HL-60 (cell line): Measurements from ENCODE around the gene POLD2.
"Not testable (repeated sequence)": the region's sequence is repeated elsewhere in the genome, so short reads cannot be mapped to it uniquely, and the experiment has no call there.

Source experiments
- DNase-seq, 2 experiments: peaks; one replicate each; pipeline ENCODE4 v3.0.0-alpha.2; 2010 to 2020; ENCODE audit warnings: low read depth in 1 of 2, low spot score in 1 of 2
- H3K27ac ChIP-seq: fragments of 250-450 bp; sonication (Bioruptor Pico); replicated peaks from 2 replicates; pipeline ENCODE4 v1.5.1; 2020; ENCODE audit warnings: mild to moderate bottlenecking, moderate library complexity
- H3K27me3 ChIP-seq: fragments of 250-450 bp; sonication (Bioruptor Pico); 2 replicates; pipeline ENCODE4 v1.5.1; 2021; ENCODE audit warnings: mild to moderate bottlenecking, moderate library complexity; ENCODE audit not compliant: insufficient read depth, poor library complexity, severe bottlenecking
- H3K4me3 ChIP-seq: replicated peaks from 2 replicates; pipeline ENCODE4 v1.5.1; 2011; ENCODE audit warnings: mild to moderate bottlenecking, control low read depth, low read length; ENCODE audit not compliant: insufficient read depth
- CTCF ChIP-seq: IDR thresholded peaks from one replicate; pipeline ENCODE4 v1.5.1; 2011; ENCODE audit warnings: low read length, control low read depth, inconsistent platforms; ENCODE audit not compliant: insufficient read depth
- GABPA ChIP-seq: IDR thresholded peaks from 2 replicates; pipeline ENCODE4 v1.6.1; 2012; ENCODE audit warnings: low read depth
- POLR2AphosphoS5 ChIP-seq: IDR thresholded peaks from 2 replicates; pipeline ENCODE4 v1.6.1; 2012; ENCODE audit warnings: low read depth
- REST ChIP-seq: IDR thresholded peaks from 2 replicates; pipeline ENCODE4 v1.6.1; 2012; ENCODE audit warnings: low read depth; ENCODE audit not compliant: insufficient replicate concordance
- SPI1 ChIP-seq: IDR thresholded peaks from 2 replicates; pipeline ENCODE4 v1.6.1; 2012; ENCODE audit warnings: low read depth, mild to moderate bottlenecking, borderline replicate concordance
- long read RNA-seq: library from polyadenylated mRNA; unstranded; transcript quantifications from one replicate; pipeline ENCODE4 v2.0.0, GENCODE V29; 2020

POLD2 gene
- long read RNA-seq, transcript POLD2-218 (11 exons, 1,619 nt) = major isoform, 1,556 of 2,216 reads
- long read RNA-seq, transcript POLD2-207 (11 exons, 1,659 nt) = minor isoform, 63 of 2,216 reads
- long read RNA-seq, partial matches to known transcripts = 368 of 2,216 reads
- long read RNA-seq, other reads (novel, unspliced or antisense) = 225 of 2,216 reads

- TF ChIP-seq CTCF = no peak
- peak; percentile 40 for TF ChIP-seq REST
- TF ChIP-seq POLR2AphosphoS5 = peak; percentile 34
- TF ChIP-seq SPI1 = no peak
- peak within 1 kb of the TSS; percentile 80 for H3K27ac ChIP-seq
- H3K27me3 ChIP-seq = no peaks in the 10 kb centered on the region
- peak; percentile 88 to 98 for DNase-seq
- H3K4me3 ChIP-seq = peak within 1 kb of the TSS; percentile 89
Observed at GRCh38 chr7:44123190-44124003, at the start of gene POLD2. Gene POLD2 (minus strand): TSS chr7:44123548. CDS start chr7:44122053, 1,495 bp downstream.

- no peak for DNase-seq
- Histone ChIP-seq H3K27me3 (no peaks in the 10 kb centered on the region), H3K4me3 (no peak overlapping the region), H3K27ac (no peak overlapping the region)
- TF ChIP-seq CTCF (no peak), GABPA (no peak), SPI1 (no peak), REST (no peak), POLR2AphosphoS5 (no peak)
Observed at GRCh38 chr7:44172803-44173424, 49.6 kb upstream of the POLD2 start.

GRCh38 chr7:44172352-44172751, 49.0 kb upstream of the POLD2 start:
- no peaks in the 10 kb centered on the region for H3K27me3 ChIP-seq
- H3K27ac ChIP-seq = no peak overlapping the region
- TF ChIP-seq POLR2AphosphoS5 (no peak), SPI1 (no peak), GABPA (no peak), CTCF (no peak), REST (no peak)
- no peak for DNase-seq
- no peak overlapping the region for H3K4me3 ChIP-seq

GRCh38 chr7:44171901-44172300, 48.6 kb upstream of the POLD2 start:
- not testable (repeated sequence) for H3K27me3 ChIP-seq, DNase-seq, H3K4me3 ChIP-seq, H3K27ac ChIP-seq
